SK-N-SH treated with all-trans-retinoic acid at 6 μM for 48 hours (cell line): Measurements from ENCODE around the gene PTN.

Experiments used
- ARNTL ChIP-seq: fragments of 450-650 bp; formaldehyde crosslinking; IDR thresholded peaks from 2 replicates; pipeline ENCODE4 v1.5.0; 2020; ENCODE audit warnings: low read depth, mild to moderate bottlenecking, moderate library complexity, borderline replicate concordance
- CSDC2 ChIP-seq: fragments of 250-450 bp; sonication (Bioruptor Pico); IDR thresholded peaks from 2 replicates; pipeline ENCODE4 v1.5.0; 2020; ENCODE audit warnings: mild to moderate bottlenecking, moderate library complexity
- ZC3H10 ChIP-seq: fragments of 250-450 bp; sonication (Bioruptor Pico); IDR thresholded peaks from 2 replicates; pipeline ENCODE4 v1.5.1; 2021; ENCODE audit warnings: mild to moderate bottlenecking, moderate library complexity
- ZFP3 ChIP-seq: fragments of 250-450 bp; sonication (Bioruptor Pico); IDR thresholded peaks from 2 replicates; pipeline ENCODE4 v1.5.0; 2020; ENCODE audit warnings: mild to moderate bottlenecking, moderate library complexity

DNA sequence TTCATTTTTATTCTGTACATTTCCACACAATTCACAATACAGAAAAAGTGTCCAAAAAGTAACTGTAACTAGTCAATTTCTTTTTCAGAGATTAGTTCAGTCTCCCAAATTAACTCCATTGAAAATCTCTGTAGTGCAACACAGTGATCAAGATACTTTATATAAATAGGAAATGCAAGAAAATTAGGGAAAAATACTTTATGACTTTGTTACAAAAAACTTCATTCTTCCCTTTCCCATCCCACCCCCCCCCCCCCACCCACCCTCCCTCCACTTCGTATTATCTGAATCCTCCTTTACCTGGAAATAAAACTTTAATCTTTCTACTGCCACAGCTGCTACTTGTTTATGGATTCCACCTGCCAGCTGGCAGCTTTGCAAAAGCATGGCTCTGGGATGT lies 37.5 kb upstream of the PTN start:
- TF ChIP-seq ARNTL (CRISPR knock-in tag) (no peak), ZC3H10 (CRISPR knock-in tag) (no peak), CSDC2 (no peak), ZFP3 (CRISPR knock-in tag) (no peak)
